ENCODE measurements around the gene PRSS27.
"Not testable (repeated sequence)": the region's sequence is repeated elsewhere in the genome, so short reads cannot be mapped to it uniquely, and the experiment has no call there.

Gene PRSS27

GRCh38 chr16:2670017-2670416 lies 50.0 kb downstream of the PRSS27 start:
- not testable (repeated sequence) for DNase-seq

GRCh38 chr16:2669587-2669986 lies 50.4 kb downstream of the PRSS27 start:
- not testable (repeated sequence) for DNase-seq

- not testable (repeated sequence) for DNase-seq
These were observed 53.4 kb downstream of the PRSS27 start for GRCh38 chr16:2666671-2667070.

- no peak for DNase-seq
These were observed 55.4 kb downstream of the PRSS27 start for GRCh38 chr16:2664574-2664982.

- DNase-seq: no peak
These were observed 56.2 kb downstream of the PRSS27 start for GRCh38 chr16:2663553-2664546.
